CD14-positive monocyte (primary cell): ENCODE data around the gene RAB4B. TPM values are rescaled to one million over a fixed set of nuclear protein-coding genes. Genes with fewer than 3 reads are reported as not detected.
A peak's percentile ranks its signal among the peaks of the same experiment; 100 is the strongest.

Experiments
- DNase-seq, 3 donors: peaks; one replicate each; pipeline ENCODE4 v3.0.0-alpha.2; 2011 to 2022
- H2AFZ ChIP-seq: 2 replicates; pipeline ENCODE4 v1.6.0; 2012; ENCODE audit warnings: mild to moderate bottlenecking, low read depth, low read length, inconsistent platforms; ENCODE audit not compliant: insufficient read depth, poor library complexity, severe bottlenecking
- H3K27ac ChIP-seq, 2 donors: 1 replicate in 1 of 2; 2 replicates in 1 of 2; pipeline ENCODE4 v1.5.1; 2012 to 2013; ENCODE audit warnings: low read length in 2 of 2, control low read depth in 1 of 2, inconsistent platforms in 1 of 2, low read depth in 1 of 2, mild to moderate bottlenecking in 1 of 2
- H3K27me3 ChIP-seq, 2 donors: one replicate each; pipeline versions ENCODE4 v1.6.0 to v1.6.1; 2011 to 2013; ENCODE audit warnings: low read length in 2 of 2; ENCODE audit not compliant: control insufficient read depth in 2 of 2, insufficient read depth in 2 of 2
- H3K36me3 ChIP-seq, 2 donors: replicated peaks in 1 of 2; 1 replicate in 1 of 2; 2 replicates in 1 of 2; pipeline versions ENCODE4 v1.5.1 to v1.6.1; 2012 to 2013; ENCODE audit warnings: low read length in 2 of 2, control low read depth in 1 of 2, inconsistent platforms in 1 of 2, mild to moderate bottlenecking in 1 of 2; ENCODE audit not compliant: insufficient read depth in 2 of 2, control insufficient read depth in 1 of 2
- H3K4me1 ChIP-seq, 2 donors: 1 replicate in 1 of 2; 2 replicates in 1 of 2; pipeline versions ENCODE4 v1.5.1 to v1.6.1; 2012 to 2013; ENCODE audit warnings: low read length in 2 of 2, control low read depth in 1 of 2, inconsistent platforms in 1 of 2, mild to moderate bottlenecking in 1 of 2, moderate library complexity in 1 of 2; ENCODE audit not compliant: insufficient read depth in 2 of 2, control insufficient read depth in 1 of 2
- H3K4me2 ChIP-seq: replicated peaks from 2 replicates; pipeline ENCODE3; 2012; ENCODE audit warnings: low read length, moderate library complexity, mild to moderate bottlenecking; ENCODE audit not compliant: poor library complexity, severe bottlenecking; ENCODE audit errors: extremely low read depth
- H3K4me3 ChIP-seq, 3 experiments: fragments of 200-600 bp in 1 of 3; sonication (generic) in 1 of 3; replicated peaks in 1 of 3; 1 replicate in 2 of 3; 2 replicates in 1 of 3; pipeline ENCODE4 v1.5.1; 2011 to 2013; ENCODE audit warnings: low read length in 3 of 3, mild to moderate bottlenecking in 3 of 3, control low read depth in 2 of 3, low read depth in 2 of 3, inconsistent platforms in 1 of 3, moderate library complexity in 1 of 3
- H3K79me2 ChIP-seq: 2 replicates; pipeline ENCODE4 v1.6.0; 2012; ENCODE audit warnings: mild to moderate bottlenecking, control low read depth, inconsistent platforms, low read length, moderate library complexity; ENCODE audit not compliant: insufficient read depth
- H3K9ac ChIP-seq: 2 replicates; pipeline ENCODE4 v1.6.0; 2017; ENCODE audit warnings: low read length, mild to moderate bottlenecking; ENCODE audit not compliant: insufficient read depth, poor library complexity, severe bottlenecking
- H3K9me3 ChIP-seq, 2 donors: replicated peaks in 1 of 2; 1 replicate in 1 of 2; 2 replicates in 1 of 2; pipeline versions ENCODE4 v1.5.1 to v1.6.1; 2012 to 2013; ENCODE audit warnings: low read length in 2 of 2, control low read depth in 1 of 2; ENCODE audit not compliant: control insufficient read depth in 1 of 2, insufficient read depth in 1 of 2
- H4K20me1 ChIP-seq: 2 replicates; pipeline ENCODE4 v1.6.0; 2012; ENCODE audit warnings: mild to moderate bottlenecking, low read length, control low read depth, moderate library complexity; ENCODE audit not compliant: insufficient read depth
- H3K27ac Mint-ChIP-seq, 7 donors: one replicate each; pipeline ENCODE4 v1.8.0; 2020; ENCODE audit warnings: mild to moderate bottlenecking in 7 of 7, mixed read lengths in 7 of 7, moderate library complexity in 6 of 7, inconsistent platforms in 2 of 7
- H3K27me3 Mint-ChIP-seq, 3 donors: one replicate each; pipeline ENCODE4 v1.8.0; 2021 to 2022; ENCODE audit warnings: low read depth in 3 of 3, mild to moderate bottlenecking in 3 of 3, mixed read lengths in 3 of 3, moderate library complexity in 3 of 3, inconsistent platforms in 1 of 3
- H3K36me3 Mint-ChIP-seq, 2 donors: one replicate each; pipeline ENCODE4 v1.8.0; 2020; ENCODE audit warnings: mixed read lengths in 2 of 2, inconsistent platforms in 1 of 2, mild to moderate bottlenecking in 1 of 2
- H3K4me1 Mint-ChIP-seq: one replicate; pipeline ENCODE4 v1.8.0; 2020; ENCODE audit warnings: mild to moderate bottlenecking, mixed read lengths
- H3K4me3 Mint-ChIP-seq, 2 donors: one replicate each; pipeline ENCODE4 v1.8.0; 2020; ENCODE audit warnings: mild to moderate bottlenecking in 2 of 2, mixed read lengths in 2 of 2, moderate library complexity in 1 of 2
- H3K9me3 Mint-ChIP-seq, 7 donors: one replicate each; pipeline ENCODE4 v1.8.0; 2020 to 2022; ENCODE audit warnings: mixed read lengths in 7 of 7, mild to moderate bottlenecking in 6 of 7, moderate library complexity in 6 of 7, inconsistent platforms in 2 of 7
- WGBS: methylation state at CpG from one replicate; pipeline ENCODE4 v1.1.5; 2013; ENCODE audit warnings: missing lambda C conversion rate; ENCODE audit not compliant: insufficient coverage; 5-methylcytosine and 5-hydroxymethylcytosine counted together
- intact Hi-C, 2 donors: fragments of 100-400 bp; cut with micrococcal nuclease; formaldehyde crosslinking; loops; one replicate each; pipeline versions ENCODE4 v1.15.0 to v1.15.1; 2023
- polyA plus RNA-seq, 3 donors: library from polyadenylated mRNA; depleted of rRNA in 1 of 3; unstranded in 2 of 3; stranded (reverse) in 1 of 3; fragments of 300-500 nt in 2 of 3; fragments of >200 nt in 1 of 3; fragmentation: Illumina TruSeq in 2 of 3; gene quantifications; 1 replicate in 2 of 3; 2 replicates in 1 of 3; pipeline ENCODE4 v1.2.3, GENCODE V29; 2012 to 2021
- TF ChIP-seq, protein P1 (sequence below): fragments of 200-600 bp; IDR thresholded peaks from one replicate; pipeline ENCODE4 v1.8.0; 2022; ENCODE audit warnings: antibody characterized with exemption, mild to moderate bottlenecking

RAB4B gene
- polyA plus RNA-seq, 3 donors = 89.4 to 132 (median 108) TPM

DNA sequence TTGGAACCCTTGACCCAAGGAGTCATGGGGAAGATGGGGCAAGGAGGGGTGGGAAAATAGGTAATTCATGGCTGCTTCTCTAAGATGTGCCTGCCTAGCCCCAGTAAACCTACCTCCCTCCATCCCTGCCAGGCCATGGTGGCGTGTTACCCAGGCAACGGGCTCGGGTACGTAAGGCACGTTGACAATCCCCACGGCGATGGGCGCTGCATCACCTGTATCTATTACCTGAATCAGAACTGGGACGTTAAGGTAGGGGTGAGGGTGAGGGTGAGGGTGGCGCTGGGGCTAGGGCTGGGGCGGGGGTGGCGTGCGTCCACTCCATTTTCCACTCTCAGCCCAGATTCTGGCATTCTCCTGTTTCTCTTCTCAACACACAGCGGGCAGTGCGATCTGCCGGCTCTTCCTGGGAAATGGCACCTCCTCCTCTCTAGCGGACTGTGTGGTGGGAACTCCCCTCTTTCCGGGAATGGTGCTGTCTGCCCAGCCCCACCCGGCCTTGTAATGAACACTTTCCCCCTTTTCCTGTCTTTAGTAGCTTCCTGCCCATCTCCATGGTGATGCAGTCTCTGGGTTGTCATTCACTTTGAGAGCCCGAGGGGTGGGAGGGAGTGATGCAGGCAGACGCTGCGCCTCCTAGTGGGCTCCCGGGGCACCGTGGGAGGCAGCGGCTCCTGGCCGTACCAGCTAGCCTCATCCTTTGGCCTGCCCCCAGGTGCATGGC lies 28.5 kb downstream of the RAB4B start:
- TF ChIP-seq, protein P1, sequence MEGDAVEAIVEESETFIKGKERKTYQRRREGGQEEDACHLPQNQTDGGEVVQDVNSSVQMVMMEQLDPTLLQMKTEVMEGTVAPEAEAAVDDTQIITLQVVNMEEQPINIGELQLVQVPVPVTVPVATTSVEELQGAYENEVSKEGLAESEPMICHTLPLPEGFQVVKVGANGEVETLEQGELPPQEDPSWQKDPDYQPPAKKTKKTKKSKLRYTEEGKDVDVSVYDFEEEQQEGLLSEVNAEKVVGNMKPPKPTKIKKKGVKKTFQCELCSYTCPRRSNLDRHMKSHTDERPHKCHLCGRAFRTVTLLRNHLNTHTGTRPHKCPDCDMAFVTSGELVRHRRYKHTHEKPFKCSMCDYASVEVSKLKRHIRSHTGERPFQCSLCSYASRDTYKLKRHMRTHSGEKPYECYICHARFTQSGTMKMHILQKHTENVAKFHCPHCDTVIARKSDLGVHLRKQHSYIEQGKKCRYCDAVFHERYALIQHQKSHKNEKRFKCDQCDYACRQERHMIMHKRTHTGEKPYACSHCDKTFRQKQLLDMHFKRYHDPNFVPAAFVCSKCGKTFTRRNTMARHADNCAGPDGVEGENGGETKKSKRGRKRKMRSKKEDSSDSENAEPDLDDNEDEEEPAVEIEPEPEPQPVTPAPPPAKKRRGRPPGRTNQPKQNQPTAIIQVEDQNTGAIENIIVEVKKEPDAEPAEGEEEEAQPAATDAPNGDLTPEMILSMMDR = peak; percentile 95
- peak overlapping the region in 1 of 3 experiments; percentile 12 for H3K4me3 ChIP-seq
- H3K9me3 Mint-ChIP-seq = peaks cover 0 to 1% (median 0%) of the 10 kb centered on the region in 7 donors
- H3K79me2 ChIP-seq = peaks cover 69% of the 10 kb centered on the region
- peaks cover 85% of the 10 kb centered on the region for H4K20me1 ChIP-seq
- H3K36me3 Mint-ChIP-seq = peaks cover 42 to 67% of the 10 kb centered on the region in 2 donors
- intact Hi-C loops = loop anchor here in 1 of 2 donors (10.0 kb wide), 1 partner anchor 52 kb away; the partner anchor contains the start of genes ACTMAP and SNRPA
- peaks cover 82% of the 10 kb centered on the region for H3K4me1 Mint-ChIP-seq
- H3K9me3 ChIP-seq = no peaks in the 10 kb centered on the region
- H3K27me3 Mint-ChIP-seq = peaks cover 2 to 6% (median 2%) of the 10 kb centered on the region in 3 donors
- H3K27me3 ChIP-seq = no peaks in the 10 kb centered on the region
- peaks cover 58 to 69% of the 10 kb centered on the region in 2 donors for H3K4me1 ChIP-seq
- peak overlapping the region; percentile 43 to 90 (median 78) for H3K27ac Mint-ChIP-seq
- WGBS = 19% methylated on average over 13 of the region's 26 CpGs
- H3K4me3 Mint-ChIP-seq = peak overlapping the region; percentile 24 to 72
- H3K9ac ChIP-seq = no peak overlapping the region
- H3K4me2 ChIP-seq = peak overlapping the region; percentile 45
- peaks cover 41 to 63% of the 10 kb centered on the region in 2 donors for H3K36me3 ChIP-seq
- peak overlapping the region; percentile 19 to 24 for H3K27ac ChIP-seq
- H2AFZ ChIP-seq = no peak overlapping the region
- peak; percentile 71 to 84 (median 73) for DNase-seq

DNA sequence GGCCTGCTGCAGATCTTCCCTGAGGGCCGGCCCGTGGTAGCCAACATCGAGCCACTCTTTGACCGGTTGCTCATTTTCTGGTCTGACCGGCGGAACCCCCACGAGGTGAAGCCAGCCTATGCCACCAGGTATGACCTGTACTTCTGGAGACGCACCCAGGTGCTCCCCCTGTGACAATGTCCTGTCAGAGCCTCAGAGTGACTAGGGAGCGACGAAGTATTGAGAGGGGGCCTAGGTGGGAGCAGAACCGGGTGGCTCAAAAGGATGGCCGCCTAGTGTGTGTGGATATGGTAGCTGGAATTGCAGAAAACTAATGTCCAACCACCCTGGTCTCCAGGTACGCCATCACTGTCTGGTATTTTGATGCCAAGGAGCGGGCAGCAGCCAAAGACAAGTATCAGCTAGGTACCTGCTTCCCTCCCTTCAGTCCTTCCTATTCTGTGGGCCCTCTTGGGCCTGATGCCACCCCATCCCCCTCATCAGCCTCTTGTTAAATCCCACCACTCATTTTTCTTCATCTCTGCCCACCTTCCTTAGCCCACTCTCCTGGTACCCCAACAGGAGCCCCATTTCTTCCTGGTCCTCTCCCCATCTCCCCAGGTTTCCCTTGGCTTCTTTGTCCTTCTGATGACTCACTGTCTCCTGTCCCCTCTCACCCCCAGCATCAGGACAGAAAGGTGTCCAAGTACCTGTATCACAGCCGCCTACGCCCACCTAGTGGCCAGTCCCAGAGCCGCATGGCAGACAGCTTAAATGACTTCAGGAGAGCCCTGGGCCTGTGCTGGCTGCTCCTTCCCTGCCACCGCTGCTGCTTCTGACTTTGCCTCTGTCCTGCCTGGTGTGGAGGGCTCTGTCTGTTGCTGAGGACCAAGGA lies 29.3 kb downstream of the RAB4B start:
- WGBS = 88% methylated on average over 14 of the region's 18 CpGs
- H3K4me1 ChIP-seq = peaks cover 58 to 69% of the 10 kb centered on the region in 2 donors

More for the DNA sequence above, 29.3 kb downstream of the RAB4B start:
- Histone ChIP-seq H3K9me3 (no peaks in the 10 kb centered on the region), H3K36me3 (peaks cover 41 to 58% of the 10 kb centered on the region in 2 donors), H3K4me2 (peak overlapping the region; percentile 45), H4K20me1 (peaks cover 77% of the 10 kb centered on the region), H3K9ac (no peak overlapping the region), H3K79me2 (peaks cover 61% of the 10 kb centered on the region), H3K27me3 (no peaks in the 10 kb centered on the region), H2AFZ (no peak overlapping the region), H3K27ac (peak overlapping the region in 1 of 2 donors; percentile 24), H3K4me3 (no peak overlapping the region)
- peaks cover 40 to 59% of the 10 kb centered on the region in 2 donors for H3K36me3 Mint-ChIP-seq
- DNase-seq = no peak
- H3K4me1 Mint-ChIP-seq = peaks cover 82% of the 10 kb centered on the region
- peak overlapping the region; percentile 9 to 90 (median 78) for H3K27ac Mint-ChIP-seq
- TF ChIP-seq, protein P1 = peak; percentile 74
- intact Hi-C loops = loop anchor here in 1 of 2 donors (10.0 kb wide), 1 partner anchor 53 kb away; the partner anchor contains the start of genes ACTMAP and SNRPA
- H3K4me3 Mint-ChIP-seq = peak overlapping the region in 1 of 2 donors; percentile 24
- peaks cover 2 to 7% (median 7%) of the 10 kb centered on the region in 3 donors for H3K27me3 Mint-ChIP-seq
- H3K9me3 Mint-ChIP-seq = peaks cover 0 to 1% (median 0%) of the 10 kb centered on the region in 7 donors
